Lung microvascular endothelial cell (primary cell): ENCODE results near the gene TIMP3. TPM values are rescaled to one million over a fixed set of nuclear protein-coding genes. Genes with fewer than 3 reads are reported as not detected.

Source experiments
- DNase-seq, 2 donors: peaks; one replicate each; pipeline versions ENCODE4 v3.0.0 to v3.0.0-alpha.2; 2010; ENCODE audit warnings: low read depth in 2 of 2
- total RNA-seq: library from RNA; depleted of rRNA; stranded (reverse); fragments of >200 nt; gene quantifications from 2 replicates; pipeline ENCODE4 v1.2.1, GENCODE V29; 2014

The TIMP3 gene
- total RNA-seq, 1 donor from 2014 or later = 479 TPM

- DNase-seq = no peak
Observed at GRCh38 chr22:32785321-32786026, 16.0 kb upstream of the TIMP3 start.

- no peak for DNase-seq
Observed at GRCh38 chr22:32786027-32786418, 15.5 kb upstream of the TIMP3 start.

- no peak for DNase-seq
Observed at GRCh38 chr22:32788904-32789624, 12.4 kb upstream of the TIMP3 start.

GRCh38 chr22:32789797-32790620, 11.5 kb upstream of the TIMP3 start:
- no peak for DNase-seq

GRCh38 chr22:32791056-32791455, 10.4 kb upstream of the TIMP3 start:
- no peak for DNase-seq

- DNase-seq = no peak
Observed at GRCh38 chr22:32791485-32791884, 10.0 kb upstream of the TIMP3 start.

- no peak for DNase-seq
Observed at GRCh38 chr22:32793589-32793988, 7.9 kb upstream of the TIMP3 start.

- peak in 1 of 2 donors; percentile 9 for DNase-seq
Observed at GRCh38 chr22:32794449-32795213, 6.9 kb upstream of the TIMP3 start.

- no peak for DNase-seq
Observed at GRCh38 chr22:32795214-32795596, 6.3 kb upstream of the TIMP3 start.

GRCh38 chr22:32796865-32797573, 4.5 kb upstream of the TIMP3 start:
- DNase-seq = peak; percentile 62 to 82

- no peak for DNase-seq
Observed at GRCh38 chr22:32799496-32799895, 2.0 kb upstream of the TIMP3 start.

GRCh38 chr22:32800158-32800882, 1.2 kb upstream of the TIMP3 start:
- no peak for DNase-seq

- no peak for DNase-seq
Observed at GRCh38 chr22:32800994-32801536, 440 bp upstream of the TIMP3 start.

- no peak for DNase-seq
Observed at GRCh38 chr22:32802237-32802765, 796 bp downstream of the TIMP3 start.

- peak; percentile 22 to 44 for DNase-seq
Observed at GRCh38 chr22:32803020-32803737, 1.7 kb downstream of the TIMP3 start.

- peak in 1 of 2 donors; percentile 49 for DNase-seq
Observed at GRCh38 chr22:32803738-32804435, 2.4 kb downstream of the TIMP3 start.

- DNase-seq = peak in 1 of 2 donors; percentile 48
Observed at GRCh38 chr22:32804531-32805360, 3.2 kb downstream of the TIMP3 start.
